Trophoblast cell (in vitro differentiated cells and primary cell): ENCODE results near the gene CXCL1.

Experiments
- DNase-seq, 2 donors: peaks; one replicate each; pipeline ENCODE4 v3.0.0-alpha.2; 2016
- H2AFZ ChIP-seq: 2 replicates; pipeline ENCODE4 v1.6.1; 2013; ENCODE audit warnings: low read length, moderate library complexity, mild to moderate bottlenecking; ENCODE audit not compliant: insufficient read depth, poor library complexity
- H2AK5ac ChIP-seq: 2 replicates; pipeline ENCODE4 v1.6.1; 2013; ENCODE audit warnings: mild to moderate bottlenecking, low read length
- H2BK120ac ChIP-seq: 2 replicates; pipeline ENCODE4 v1.6.1; 2013; ENCODE audit warnings: low read length, mild to moderate bottlenecking, moderate library complexity; ENCODE audit not compliant: insufficient read depth, poor library complexity
- H2BK12ac ChIP-seq: 2 replicates; pipeline ENCODE4 v1.6.1; 2013; ENCODE audit warnings: mild to moderate bottlenecking, low read length, moderate library complexity
- H2BK5ac ChIP-seq: 2 replicates; pipeline ENCODE4 v1.6.1; 2013; ENCODE audit warnings: low read length, low read depth, moderate library complexity, mild to moderate bottlenecking; ENCODE audit not compliant: poor library complexity
- H3K14ac ChIP-seq: 2 replicates; pipeline ENCODE4 v1.6.1; 2013; ENCODE audit warnings: mild to moderate bottlenecking, low read length
- H3K18ac ChIP-seq: 2 replicates; pipeline ENCODE4 v1.6.1; 2013; ENCODE audit warnings: mild to moderate bottlenecking, low read length
- H3K23ac ChIP-seq: 2 replicates; pipeline ENCODE4 v1.6.1; 2013; ENCODE audit warnings: low read length
- H3K27ac ChIP-seq: 2 replicates; pipeline ENCODE4 v1.5.1; 2013; ENCODE audit warnings: low read depth, mild to moderate bottlenecking, inconsistent platforms, low read length, moderate library complexity
- H3K27me3 ChIP-seq: 2 replicates; pipeline ENCODE4 v1.6.1; 2013; ENCODE audit warnings: inconsistent platforms, mild to moderate bottlenecking, low read length, moderate library complexity; ENCODE audit not compliant: insufficient read depth
- H3K36me3 ChIP-seq, 2 experiments: 1 replicate in 1 of 2; 2 replicates in 1 of 2; pipeline ENCODE4 v1.6.1; 2013; ENCODE audit warnings: low read length in 2 of 2, mild to moderate bottlenecking in 2 of 2, moderate library complexity in 1 of 2; ENCODE audit not compliant: insufficient read depth in 2 of 2, control insufficient read depth in 1 of 2
- H3K4ac ChIP-seq: 2 replicates; pipeline ENCODE4 v1.6.1; 2013; ENCODE audit warnings: low read depth, mild to moderate bottlenecking, low read length, moderate library complexity
- H3K4me1 ChIP-seq, 2 experiments: 1 replicate in 1 of 2; 2 replicates in 1 of 2; pipeline ENCODE4 v1.6.1; 2013; ENCODE audit warnings: low read length in 2 of 2, mild to moderate bottlenecking in 2 of 2, moderate library complexity in 1 of 2; ENCODE audit not compliant: insufficient read depth in 2 of 2, control insufficient read depth in 1 of 2
- H3K4me2 ChIP-seq: 2 replicates; pipeline ENCODE4 v1.6.1; 2013; ENCODE audit warnings: inconsistent platforms, mild to moderate bottlenecking, low read length, moderate library complexity
- H3K4me3 ChIP-seq: 2 replicates; pipeline ENCODE4 v1.5.1; 2013; ENCODE audit warnings: mild to moderate bottlenecking, low read depth, low read length, inconsistent platforms
- H3K79me1 ChIP-seq: one replicate; pipeline ENCODE4 v1.6.1; 2013; ENCODE audit warnings: low read length
- H3K79me2 ChIP-seq: 2 replicates; pipeline ENCODE4 v1.6.1; 2013; ENCODE audit warnings: low read length, mild to moderate bottlenecking; ENCODE audit not compliant: control insufficient read depth, insufficient read depth, poor library complexity
- H3K9ac ChIP-seq: 2 replicates; pipeline ENCODE4 v1.6.1; 2013; ENCODE audit warnings: mild to moderate bottlenecking, low read length
- H3K9me3 ChIP-seq: 2 replicates; pipeline ENCODE4 v1.6.1; 2013; ENCODE audit warnings: low read depth, mild to moderate bottlenecking, control low read depth, inconsistent platforms, low read length; ENCODE audit not compliant: insufficient read depth
- H4K12ac ChIP-seq: 2 replicates; pipeline ENCODE4 v1.6.1; 2013; ENCODE audit warnings: low read depth, mild to moderate bottlenecking, low read length, moderate library complexity
- H4K8ac ChIP-seq: 2 replicates; pipeline ENCODE4 v1.6.1; 2013; ENCODE audit warnings: low read depth, mild to moderate bottlenecking, low read length, moderate library complexity
- H4K91ac ChIP-seq: one replicate; pipeline ENCODE4 v1.6.1; 2013; ENCODE audit warnings: low read depth, mild to moderate bottlenecking, low read length, moderate library complexity
- WGBS: extraction: QIAGEN DNeasy Blood & Tissue Kit; methylation state at CpG from one replicate; pipeline ENCODE4 v1.1.7; 2013; ENCODE audit warnings: missing lambda C conversion rate; ENCODE audit not compliant: insufficient read length, insufficient coverage; ENCODE audit errors: extremely low coverage; 5-methylcytosine and 5-hydroxymethylcytosine counted together

The CXCL1 gene

DNA sequence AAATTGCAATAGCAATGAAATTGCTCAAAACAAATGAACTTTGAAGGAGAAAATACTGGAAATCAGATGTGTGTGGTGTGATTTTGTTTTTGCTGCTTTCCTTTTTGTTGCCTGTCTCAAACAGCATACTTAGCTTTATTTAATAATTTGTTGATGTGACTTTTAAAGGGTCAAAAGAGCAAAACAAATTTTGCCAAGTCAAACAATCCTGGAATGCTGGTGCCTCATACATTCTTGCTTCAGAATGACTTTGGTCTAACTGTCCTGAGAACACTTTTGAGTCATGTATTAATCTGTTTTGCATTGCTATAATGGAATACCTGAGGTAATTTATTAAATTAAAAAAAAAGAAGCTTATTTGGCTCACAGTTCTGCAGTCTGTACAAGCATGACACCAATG, 12.7 kb upstream of the CXCL1 start:
- no peak overlapping the region for H3K14ac ChIP-seq
- H3K79me1 ChIP-seq = no peaks in the 10 kb centered on the region
- H3K23ac ChIP-seq = no peak overlapping the region
- H3K9me3 ChIP-seq = peaks cover 1% of the 10 kb centered on the region
- no peaks in the 10 kb centered on the region for H3K27me3 ChIP-seq
- H3K18ac ChIP-seq = no peak overlapping the region
- no peak overlapping the region for H2BK5ac ChIP-seq
- H2AFZ ChIP-seq = no peak overlapping the region
- H2AK5ac ChIP-seq = no peak overlapping the region
- no peak overlapping the region for H2BK120ac ChIP-seq
- no peak overlapping the region for H4K91ac ChIP-seq
- H3K27ac ChIP-seq = no peak overlapping the region
- H3K36me3 ChIP-seq = no peaks in the 10 kb centered on the region
- H4K8ac ChIP-seq = no peak overlapping the region
- H2BK12ac ChIP-seq = no peak overlapping the region
- H3K4ac ChIP-seq = no peak overlapping the region
- no peak overlapping the region for H4K12ac ChIP-seq
- no peak overlapping the region for H3K9ac ChIP-seq
- H3K4me3 ChIP-seq = no peak overlapping the region
- no peak overlapping the region for H3K4me2 ChIP-seq
- no peaks in the 10 kb centered on the region for H3K4me1 ChIP-seq
- no peak for DNase-seq
- H3K79me2 ChIP-seq = no peaks in the 10 kb centered on the region

DNA sequence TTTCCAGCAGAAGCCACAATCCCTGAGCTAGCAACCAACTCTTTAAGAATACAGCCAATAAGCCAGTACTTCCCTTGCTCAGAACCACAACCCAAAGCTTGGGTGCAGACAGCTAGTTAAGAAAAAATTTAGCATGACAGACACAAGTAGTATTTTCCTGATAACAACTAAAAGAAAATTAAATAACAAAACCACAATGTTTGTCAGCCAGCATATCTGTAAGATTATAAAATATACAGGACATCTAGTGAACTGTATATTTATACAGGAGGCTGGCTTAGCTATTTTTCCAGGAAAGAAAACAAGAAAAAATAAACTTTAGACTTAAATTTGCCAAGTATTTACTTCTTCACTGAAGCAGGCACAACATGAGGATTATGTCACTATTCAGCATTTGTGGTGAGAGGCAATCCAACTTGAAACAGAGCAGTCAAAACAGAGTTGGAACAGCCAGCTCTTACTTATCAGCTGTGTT, 9.5 kb upstream of the CXCL1 start:
- H4K91ac ChIP-seq = no peak overlapping the region
- H2AFZ ChIP-seq = no peak overlapping the region
- H3K79me2 ChIP-seq = no peaks in the 10 kb centered on the region
- no peak overlapping the region for H2BK120ac ChIP-seq
- H3K4ac ChIP-seq = no peak overlapping the region
- H3K9ac ChIP-seq = no peak overlapping the region
- no peaks in the 10 kb centered on the region for H3K36me3 ChIP-seq
- no peak overlapping the region for H3K18ac ChIP-seq
- peaks cover 1% of the 10 kb centered on the region for H3K9me3 ChIP-seq
- H3K23ac ChIP-seq = no peak overlapping the region
- H3K27ac ChIP-seq = no peak overlapping the region
- H3K4me3 ChIP-seq = no peak overlapping the region
- H3K4me2 ChIP-seq = no peak overlapping the region
- no peaks in the 10 kb centered on the region for H3K4me1 ChIP-seq
- H2AK5ac ChIP-seq = no peak overlapping the region
- no peak overlapping the region for H4K12ac ChIP-seq
- H2BK5ac ChIP-seq = no peak overlapping the region
- H4K8ac ChIP-seq = no peak overlapping the region
- H3K27me3 ChIP-seq = no peaks in the 10 kb centered on the region
- H3K14ac ChIP-seq = no peak overlapping the region
- no peaks in the 10 kb centered on the region for H3K79me1 ChIP-seq
- no peak for DNase-seq
- no peak overlapping the region for H2BK12ac ChIP-seq

DNA sequence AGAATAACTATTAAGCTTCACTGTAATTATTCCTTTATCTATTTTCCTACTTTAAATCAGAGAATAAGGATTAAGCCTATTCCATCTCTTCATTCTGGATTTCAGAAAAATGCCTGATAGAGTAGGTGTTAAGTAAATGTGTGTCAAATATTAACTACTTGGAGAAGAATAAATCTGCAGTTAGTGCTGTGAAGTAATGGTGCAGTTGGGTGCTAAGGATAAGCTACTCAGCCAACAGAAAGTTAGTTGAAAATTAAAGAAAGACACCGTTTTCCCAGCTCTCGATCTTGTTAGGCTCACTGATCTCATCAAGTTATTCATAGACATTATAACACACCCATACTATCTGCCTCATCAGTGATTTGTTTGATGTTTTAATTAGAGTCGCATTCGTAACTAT, 9.0 kb upstream of the CXCL1 start:
- Histone ChIP-seq H3K9me3 (peaks cover 1% of the 10 kb centered on the region), H2AK5ac (no peak overlapping the region), H3K27ac (no peak overlapping the region), H3K23ac (no peak overlapping the region), H3K4me1 (no peaks in the 10 kb centered on the region), H2BK120ac (no peak overlapping the region), H3K4ac (no peak overlapping the region), H3K4me2 (no peak overlapping the region), H3K36me3 (no peaks in the 10 kb centered on the region), H3K4me3 (no peak overlapping the region), H3K14ac (no peak overlapping the region), H4K12ac (no peak overlapping the region), H3K18ac (no peak overlapping the region), H4K8ac (no peak overlapping the region), H3K9ac (no peak overlapping the region), H3K79me1 (no peaks in the 10 kb centered on the region), H4K91ac (no peak overlapping the region), H3K79me2 (no peaks in the 10 kb centered on the region), H3K27me3 (no peaks in the 10 kb centered on the region), H2BK5ac (no peak overlapping the region), H2BK12ac (no peak overlapping the region), H2AFZ (no peak overlapping the region)
- WGBS = no CpG with 5 or more reads among the region's 4 CpGs
- DNase-seq = no peak

DNA sequence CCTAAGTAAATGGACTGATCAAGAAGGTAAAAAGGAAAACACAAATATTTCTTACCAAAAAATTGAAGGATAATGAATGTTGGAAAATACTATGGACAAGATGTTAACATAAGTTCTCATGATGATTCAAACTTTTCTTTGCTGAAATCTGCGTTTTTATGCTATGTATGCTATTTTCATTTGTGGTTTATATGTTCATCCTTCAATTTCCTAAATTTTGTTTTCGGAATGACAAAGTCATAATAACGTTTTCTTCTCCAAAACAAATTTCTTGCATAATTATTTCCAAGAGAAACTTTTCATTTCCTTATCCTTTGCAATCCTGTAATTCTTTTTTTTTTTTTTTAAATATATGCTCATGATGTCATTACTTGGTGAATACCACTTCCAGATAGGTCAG, 8.3 kb upstream of the CXCL1 start:
- Histone ChIP-seq H3K36me3 (no peaks in the 10 kb centered on the region), H3K4ac (no peak overlapping the region), H2AK5ac (no peak overlapping the region), H3K79me2 (no peaks in the 10 kb centered on the region), H3K4me3 (no peak overlapping the region), H3K27me3 (no peaks in the 10 kb centered on the region), H3K79me1 (no peaks in the 10 kb centered on the region), H4K8ac (no peak overlapping the region), H2BK12ac (no peak overlapping the region), H3K9me3 (peaks cover 1% of the 10 kb centered on the region), H3K18ac (no peak overlapping the region), H2AFZ (no peak overlapping the region), H3K4me2 (no peak overlapping the region), H4K91ac (no peak overlapping the region), H3K23ac (no peak overlapping the region), H3K27ac (no peak overlapping the region), H4K12ac (no peak overlapping the region), H2BK120ac (no peak overlapping the region), H3K4me1 (no peaks in the 10 kb centered on the region), H3K14ac (no peak overlapping the region), H3K9ac (no peak overlapping the region), H2BK5ac (no peak overlapping the region)
- no CpG with 5 or more reads among the region's 3 CpGs for WGBS
- no peak for DNase-seq

DNA sequence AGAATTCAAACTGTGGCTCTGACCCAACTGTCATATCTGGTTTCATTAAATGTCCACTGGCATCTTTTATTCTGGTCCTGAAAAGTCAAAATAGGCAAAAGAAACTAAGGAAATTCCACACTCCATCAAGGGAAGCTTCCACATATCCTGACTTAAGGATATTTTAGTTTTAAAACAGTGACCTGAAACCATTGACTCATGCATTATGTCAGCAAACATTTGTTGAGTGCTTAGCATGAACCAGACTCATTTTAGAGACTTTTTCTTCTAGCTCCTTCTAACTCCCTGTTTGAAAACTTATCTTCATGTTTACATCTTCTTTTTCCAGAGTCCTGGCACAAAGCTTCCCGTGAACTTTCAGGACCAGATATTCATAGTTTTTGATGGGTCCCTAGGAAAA, 6.9 kb upstream of the CXCL1 start:
- Histone ChIP-seq H3K4me2 (no peak overlapping the region), H3K4me3 (no peak overlapping the region), H3K36me3 (no peaks in the 10 kb centered on the region), H3K79me1 (no peaks in the 10 kb centered on the region), H3K23ac (no peak overlapping the region), H2BK5ac (no peak overlapping the region), H2AFZ (no peak overlapping the region), H2AK5ac (no peak overlapping the region), H3K27me3 (no peaks in the 10 kb centered on the region), H4K91ac (no peak overlapping the region), H3K27ac (no peak overlapping the region), H3K4me1 (no peaks in the 10 kb centered on the region), H3K9me3 (peaks cover 1% of the 10 kb centered on the region), H4K8ac (no peak overlapping the region), H3K18ac (no peak overlapping the region), H3K9ac (no peak overlapping the region), H3K4ac (no peak overlapping the region), H2BK12ac (no peak overlapping the region), H3K14ac (no peak overlapping the region), H4K12ac (no peak overlapping the region), H3K79me2 (no peaks in the 10 kb centered on the region), H2BK120ac (no peak overlapping the region)
- DNase-seq = no peak
- WGBS = no CpG with 5 or more reads among the region's 1 CpG
